H9 (cell line): Measurements from ENCODE around the gene SSX2IP. TPM values are rescaled to one million over a fixed set of nuclear protein-coding genes. Genes with fewer than 3 reads are reported as not detected.

Experiments
- DNase-seq: peaks from one replicate; pipeline ENCODE4 v3.0.0-alpha.2; 2017
- H2AFZ ChIP-seq: one replicate; pipeline ENCODE4 v1.6.1; 2013; ENCODE audit warnings: mild to moderate bottlenecking, low read length, control low read depth, moderate library complexity
- H2AK5ac ChIP-seq: 2 replicates; pipeline ENCODE4 v1.6.1; 2013; ENCODE audit warnings: low read length, control low read depth, mixed read lengths; ENCODE audit not compliant: insufficient read length
- H2BK120ac ChIP-seq: one replicate; pipeline ENCODE4 v1.6.1; 2013; ENCODE audit warnings: low read depth, mild to moderate bottlenecking, low read length, control low read depth, inconsistent platforms; ENCODE audit not compliant: poor library complexity, severe bottlenecking
- H2BK12ac ChIP-seq: 2 replicates; pipeline ENCODE4 v1.6.1; 2013; ENCODE audit warnings: low read length, control low read depth, mixed read lengths, low read depth; ENCODE audit not compliant: insufficient read length
- H2BK15ac ChIP-seq: 2 replicates; pipeline ENCODE4 v1.6.1; 2013; ENCODE audit warnings: low read depth, low read length, control low read depth
- H2BK20ac ChIP-seq: one replicate; pipeline ENCODE4 v1.6.1; 2013; ENCODE audit warnings: low read depth, mild to moderate bottlenecking, low read length, control low read depth, inconsistent platforms; ENCODE audit not compliant: poor library complexity, severe bottlenecking
- H2BK5ac ChIP-seq: 2 replicates; pipeline ENCODE4 v1.6.1; 2013; ENCODE audit warnings: low read length, control low read depth, mixed read lengths; ENCODE audit not compliant: insufficient read length
- H3K14ac ChIP-seq: 2 replicates; pipeline ENCODE4 v1.6.1; 2013; ENCODE audit warnings: low read length, control low read depth; ENCODE audit not compliant: insufficient read depth
- H3K18ac ChIP-seq: 2 replicates; pipeline ENCODE4 v1.6.1; 2013; ENCODE audit warnings: low read depth, mild to moderate bottlenecking, mixed read lengths, low read length, control low read depth; ENCODE audit not compliant: insufficient read length
- H3K23ac ChIP-seq: 2 replicates; pipeline ENCODE4 v1.6.1; 2013; ENCODE audit warnings: low read length, control low read depth, mixed read lengths, low read depth; ENCODE audit not compliant: insufficient read length
- H3K23me2 ChIP-seq: 2 replicates; pipeline ENCODE4 v1.6.1; 2013; ENCODE audit warnings: low read depth, mild to moderate bottlenecking, mixed read lengths, low read length, control low read depth; ENCODE audit not compliant: insufficient read length, poor library complexity, severe bottlenecking
- H3K27ac ChIP-seq: 2 replicates; pipeline ENCODE4 v1.5.1; 2013; ENCODE audit warnings: low read length, control low read depth, mixed read lengths, low read depth; ENCODE audit not compliant: insufficient read length
- H3K27me3 ChIP-seq: 2 replicates; pipeline ENCODE4 v1.6.1; 2013; ENCODE audit warnings: low read length, control low read depth, inconsistent platforms; ENCODE audit not compliant: insufficient read depth
- H3K4ac ChIP-seq: 2 replicates; pipeline ENCODE4 v1.6.1; 2013; ENCODE audit warnings: low read depth, mild to moderate bottlenecking, control low read depth, inconsistent platforms, low read length, moderate library complexity
- H3K4me1 ChIP-seq: 2 replicates; pipeline ENCODE4 v1.6.1; 2013; ENCODE audit warnings: low read length, control low read depth, inconsistent platforms; ENCODE audit not compliant: insufficient read depth
- H3K4me2 ChIP-seq: 2 replicates; pipeline ENCODE4 v1.6.1; 2013; ENCODE audit warnings: low read length, control low read depth, mixed read lengths; ENCODE audit not compliant: insufficient read length, insufficient read depth
- H3K56ac ChIP-seq: 2 replicates; pipeline ENCODE4 v1.6.1; 2013; ENCODE audit warnings: low read depth, mild to moderate bottlenecking, mixed read lengths, low read length, control low read depth; ENCODE audit not compliant: insufficient read length
- H3K79me1 ChIP-seq: 2 replicates; pipeline ENCODE4 v1.6.1; 2013; ENCODE audit warnings: low read depth, mild to moderate bottlenecking, moderate library complexity, low read length, control low read depth, inconsistent platforms; ENCODE audit not compliant: insufficient read depth, poor library complexity, severe bottlenecking
- H3K79me2 ChIP-seq: 2 replicates; pipeline ENCODE4 v1.6.1; 2013; ENCODE audit warnings: low read length, control low read depth, inconsistent platforms; ENCODE audit not compliant: insufficient read depth
- H3K9ac ChIP-seq: 2 replicates; pipeline ENCODE4 v1.6.1; 2013; ENCODE audit warnings: low read length, control low read depth, mixed read lengths; ENCODE audit not compliant: insufficient read length; ENCODE audit errors: extremely low read depth
- H3K9me3 ChIP-seq: one replicate; pipeline ENCODE4 v1.6.1; 2013; ENCODE audit warnings: low read depth, low read length, inconsistent platforms; ENCODE audit not compliant: control insufficient read depth
- H3T11ph ChIP-seq: one replicate; pipeline ENCODE4 v1.6.1; 2013; ENCODE audit warnings: mild to moderate bottlenecking, low read length, control low read depth, inconsistent platforms
- H4K20me1 ChIP-seq: one replicate; pipeline ENCODE4 v1.6.1; 2013; ENCODE audit not compliant: control insufficient read depth, insufficient read length, insufficient read depth
- H4K5ac ChIP-seq: 2 replicates; pipeline ENCODE4 v1.6.1; 2013; ENCODE audit warnings: low read depth, mild to moderate bottlenecking, mixed read lengths, low read length, control low read depth; ENCODE audit not compliant: insufficient read length
- H4K8ac ChIP-seq: replicated peaks from 2 replicates; pipeline ENCODE4 v1.6.1; 2013; ENCODE audit warnings: low read length, control low read depth, mixed read lengths, low read depth; ENCODE audit not compliant: insufficient read length
- H4K91ac ChIP-seq: 2 replicates; pipeline ENCODE4 v1.6.1; 2013; ENCODE audit warnings: low read depth, mild to moderate bottlenecking, moderate library complexity, mixed read lengths, low read length, control low read depth; ENCODE audit not compliant: insufficient read length
- H3K27ac Mint-ChIP-seq, 3 experiments: 2 replicates in 2 of 3; 3 replicates in 1 of 3; pipeline ENCODE4 v1.8.0; 2020 to 2021; ENCODE audit warnings: mixed read lengths in 3 of 3, mild to moderate bottlenecking in 1 of 3, moderate library complexity in 1 of 3
- H3K27me3 Mint-ChIP-seq: 2 replicates; pipeline ENCODE4 v1.8.0; 2021; ENCODE audit warnings: low read depth, mild to moderate bottlenecking, moderate library complexity, mixed read lengths
- H3K36me3 Mint-ChIP-seq, 3 experiments: 2 replicates in 2 of 3; 3 replicates in 1 of 3; pipeline ENCODE4 v1.8.0; 2020 to 2021; ENCODE audit warnings: low read depth in 3 of 3, mixed read lengths in 3 of 3; ENCODE audit not compliant: insufficient read depth in 1 of 3
- H3K4me1 Mint-ChIP-seq, 2 experiments: 2 replicates each; pipeline ENCODE4 v1.8.0; 2020; ENCODE audit warnings: mixed read lengths in 2 of 2
- H3K4me3 Mint-ChIP-seq, 2 experiments: 2 replicates in 1 of 2; 3 replicates in 1 of 2; pipeline ENCODE4 v1.8.0; 2020 to 2021; ENCODE audit warnings: mild to moderate bottlenecking in 2 of 2, mixed read lengths in 2 of 2, moderate library complexity in 1 of 2
- H3K9me3 Mint-ChIP-seq, 2 experiments: 2 replicates in 1 of 2; 3 replicates in 1 of 2; pipeline ENCODE4 v1.8.0; 2020; ENCODE audit warnings: mild to moderate bottlenecking in 2 of 2, mixed read lengths in 2 of 2, moderate library complexity in 1 of 2
- CTCF ChIP-seq: fragments of 200-600 bp; sonication (generic); conservative IDR thresholded peaks from 3 replicates; pipeline ENCODE4 v1.8.0; 2021; ENCODE audit warnings: antibody characterized with exemption, mild to moderate bottlenecking
- WGBS: extraction: QIAGEN DNeasy Blood & Tissue Kit; methylation state at CpG from one replicate; pipeline ENCODE4 v1.1.7; 2013; ENCODE audit warnings: missing lambda C conversion rate, low lambda C conversion rate, mixed read lengths; ENCODE audit not compliant: insufficient read length; ENCODE audit errors: extremely low coverage; 5-methylcytosine and 5-hydroxymethylcytosine counted together
- total RNA-seq: library from RNA; stranded (reverse); gene quantifications from 2 replicates; pipeline ENCODE4 v1.2.1, GENCODE V29; 2021

The SSX2IP gene
- total RNA-seq, 1 experiment from 2014 or later, result 19.6 TPM

GRCh38 chr1:84712276-84712874 lies 22.1 kb upstream of the SSX2IP start:
- Histone ChIP-seq H3K23me2 (no peaks in the 10 kb centered on the region), H3K56ac (no peak overlapping the region), H2BK12ac (no peak overlapping the region), H3K79me2 (no peaks in the 10 kb centered on the region), H3K27ac (no peak overlapping the region), H3K4me1 (no peaks in the 10 kb centered on the region; the same call in 1 of the 2 replicates), H4K91ac (no peak overlapping the region), H3K18ac (no peak overlapping the region), H2BK20ac (no peak overlapping the region), H2BK120ac (no peak overlapping the region), H2AK5ac (no peak overlapping the region), H3K23ac (no peak overlapping the region), H3K4ac (no peak overlapping the region), H4K8ac (no peak overlapping the region), H3K14ac (no peak overlapping the region), H3K4me2 (no peak overlapping the region), H3T11ph (no peak overlapping the region), H2BK15ac (no peak overlapping the region), H3K79me1 (no peaks in the 10 kb centered on the region), H3K9ac (no peak overlapping the region), H4K5ac (no peak overlapping the region), H3K9me3 (no peaks in the 10 kb centered on the region), H2BK5ac (no peak overlapping the region), H3K27me3 (no peaks in the 10 kb centered on the region), H4K20me1 (no peaks in the 10 kb centered on the region), H2AFZ (no peak overlapping the region)
- Mint-ChIP-seq H3K27ac (no peak overlapping the region), H3K27me3 (no peaks in the 10 kb centered on the region), H3K36me3 (peaks cover 0 to 4% (median 0%) of the 10 kb centered on the region in 3 experiments; a peak in 1 of 7 replicates), H3K4me1 (peaks cover 24 to 31% of the 10 kb centered on the region in 2 experiments), H3K9me3 (no peaks in the 10 kb centered on the region; a peak in 2 of 5 replicates), H3K4me3 (no peak overlapping the region)
- TF ChIP-seq CTCF, result no peak
- WGBS, result no CpG with 5 or more reads among the region's 3 CpGs
- DNase-seq, result no peak
